H4 (cell line): ENCODE measurements around the gene CPXM2. TPM values are rescaled to one million over a fixed set of nuclear protein-coding genes. Genes with fewer than 3 reads are reported as not detected.

ENCODE experiments used
- total RNA-seq: library from RNA; depleted of rRNA; stranded (reverse); fragments of >200 nt; shearing (Covaris generic); gene quantifications from 2 replicates; pipeline ENCODE4 v1.2.3, GENCODE V29; 2014; rRNA removed

The CPXM2 gene
- total RNA-seq, 1 experiment from 2014 or later, result not detected

Other genes with a start within 250 kb of the CPXM2 start
- gene GPR26, start 225.5 kb downstream of the CPXM2 start, total RNA-seq, result not detected in 2 replicates
- gene CHST15, start 201.8 kb upstream of the CPXM2 start, total RNA-seq, result 4.0 and 6.8 TPM in 2 replicates